ENCODE results near the gene OXTR. TPM values are rescaled to one million over a fixed set of nuclear protein-coding genes. Genes with fewer than 3 reads are reported as not detected.
A peak's percentile ranks its signal among the peaks of the same experiment; 100 is the strongest.

OXTR gene
- total and polyA plus RNA-seq, 12 donors = 0.09 to 1.3 (median 0.31) TPM; not detected in 1

DNA sequence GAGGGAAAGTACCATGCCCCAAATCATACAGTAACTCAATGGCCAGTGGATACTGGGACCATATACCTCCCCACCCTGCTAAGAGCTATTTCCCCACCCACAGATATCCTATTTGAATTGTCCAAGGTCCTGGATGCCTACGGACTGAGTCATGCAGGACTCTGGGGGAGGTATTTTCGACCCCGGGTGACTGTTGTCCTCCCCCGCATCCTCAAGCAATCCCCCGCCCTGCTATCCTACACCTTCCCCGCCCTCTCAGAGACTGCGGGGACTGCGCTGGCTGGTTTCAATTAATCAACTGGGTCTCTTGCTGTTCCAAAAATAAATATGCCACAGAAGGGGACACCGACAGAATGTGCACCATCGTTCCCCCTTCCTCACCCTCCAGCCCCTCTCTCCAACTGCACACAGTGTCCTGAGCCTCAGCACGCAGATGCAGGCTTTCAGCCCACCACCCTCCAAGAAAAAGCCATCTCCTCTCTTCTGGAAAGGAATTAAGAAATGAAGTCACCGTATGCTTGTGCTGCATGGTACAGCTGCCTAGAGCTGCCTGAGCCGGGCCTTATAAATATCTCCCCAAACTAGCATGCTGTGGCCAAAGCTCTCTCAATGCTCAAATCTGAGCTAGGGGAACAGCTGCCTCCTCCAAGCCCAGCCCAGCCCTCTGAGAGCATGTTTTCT is 27.7 kb downstream of the OXTR start:
- no peak overlapping the region for H3K4me3 ChIP-seq
- WGBS, 4 donors = 9 to 21% (median 14%) methylated on average over 11 to 13 of the region's 13 CpGs
- no peaks in the 10 kb centered on the region for H3K9me3 ChIP-seq (replicated peaks in 1 of 3)
- TF ChIP-seq, protein P1, sequence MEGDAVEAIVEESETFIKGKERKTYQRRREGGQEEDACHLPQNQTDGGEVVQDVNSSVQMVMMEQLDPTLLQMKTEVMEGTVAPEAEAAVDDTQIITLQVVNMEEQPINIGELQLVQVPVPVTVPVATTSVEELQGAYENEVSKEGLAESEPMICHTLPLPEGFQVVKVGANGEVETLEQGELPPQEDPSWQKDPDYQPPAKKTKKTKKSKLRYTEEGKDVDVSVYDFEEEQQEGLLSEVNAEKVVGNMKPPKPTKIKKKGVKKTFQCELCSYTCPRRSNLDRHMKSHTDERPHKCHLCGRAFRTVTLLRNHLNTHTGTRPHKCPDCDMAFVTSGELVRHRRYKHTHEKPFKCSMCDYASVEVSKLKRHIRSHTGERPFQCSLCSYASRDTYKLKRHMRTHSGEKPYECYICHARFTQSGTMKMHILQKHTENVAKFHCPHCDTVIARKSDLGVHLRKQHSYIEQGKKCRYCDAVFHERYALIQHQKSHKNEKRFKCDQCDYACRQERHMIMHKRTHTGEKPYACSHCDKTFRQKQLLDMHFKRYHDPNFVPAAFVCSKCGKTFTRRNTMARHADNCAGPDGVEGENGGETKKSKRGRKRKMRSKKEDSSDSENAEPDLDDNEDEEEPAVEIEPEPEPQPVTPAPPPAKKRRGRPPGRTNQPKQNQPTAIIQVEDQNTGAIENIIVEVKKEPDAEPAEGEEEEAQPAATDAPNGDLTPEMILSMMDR (IDR thresholded peaks at IDR 0.05) = no peak
- TF ChIP-seq POLR2A (IDR thresholded peaks at IDR 0.05) = no peak
- H3K36me3 ChIP-seq (replicated peaks in 1 of 2) = no peaks in the 10 kb centered on the region
- intact Hi-C loops (cut with DNase I) = no loop called here
- H3K27ac ChIP-seq = no peak overlapping the region
- peak in 6 of 7 donors; percentile 26 to 71 (median 51) for DNase-seq
- no peaks in the 10 kb centered on the region for H3K27me3 ChIP-seq
- H3K4me1 ChIP-seq (replicated peaks in 1 of 2) = peaks cover 0 to 8% of the 10 kb centered on the region in 2 donors

- intact Hi-C loops (cut with DNase I) = no loop called here
- Histone ChIP-seq H3K27ac (no peak overlapping the region), H3K9me3 (replicated peaks in 1 of 3) (no peaks in the 10 kb centered on the region), H3K4me1 (replicated peaks in 1 of 2) (peaks cover 0 to 8% of the 10 kb centered on the region in 2 donors), H3K27me3 (no peaks in the 10 kb centered on the region), H3K36me3 (replicated peaks in 1 of 2) (no peaks in the 10 kb centered on the region), H3K4me3 (no peak overlapping the region)
- DNase-seq = peak in 1 of 7 donors; percentile 29
- 87 to 94% (median 91%) methylated on average over 4 to 5 of the region's 5 CpGs for WGBS, 4 donors
- TF ChIP-seq, protein P1 (IDR thresholded peaks at IDR 0.05) = no peak
- TF ChIP-seq POLR2A (IDR thresholded peaks at IDR 0.05) = no peak
These were observed 29.5 kb downstream of the OXTR start for GRCh38 chr3:8739757-8740504.

DNA sequence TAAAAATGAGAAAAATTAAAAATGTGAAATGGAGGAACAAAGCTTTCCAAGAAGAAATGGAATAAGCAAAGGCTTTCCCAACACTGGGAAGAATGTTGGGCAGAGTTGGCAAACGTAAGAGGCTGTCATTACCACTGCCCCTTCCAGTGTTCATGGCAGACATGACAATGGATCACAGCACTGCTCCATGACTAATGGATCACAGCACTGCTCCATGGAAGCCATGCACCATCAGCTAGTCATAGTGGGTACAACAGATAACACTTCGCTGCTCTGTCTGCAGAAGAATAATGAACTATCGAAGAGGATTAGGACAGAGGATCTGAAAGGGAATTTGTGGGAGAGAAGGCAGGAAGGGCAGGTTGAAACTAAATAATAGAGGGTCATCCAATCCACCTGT is 30.8 kb downstream of the OXTR start:
- WGBS, 4 donors = 65 to 86% (median 78%) methylated on average over 3 of the region's 3 CpGs
- intact Hi-C loops (cut with DNase I) = no loop called here
- TF ChIP-seq, protein P1 (IDR thresholded peaks at IDR 0.05) = no peak
- no peak for TF ChIP-seq POLR2A (IDR thresholded peaks at IDR 0.05)

GRCh38 chr3:8737823-8738222 is 31.6 kb downstream of the OXTR start:
- Histone ChIP-seq H3K27ac (no peak overlapping the region), H3K36me3 (replicated peaks in 1 of 2) (no peaks in the 10 kb centered on the region), H3K4me3 (no peak overlapping the region), H3K27me3 (no peaks in the 10 kb centered on the region), H3K4me1 (replicated peaks in 1 of 2) (peaks cover 0 to 8% of the 10 kb centered on the region in 2 donors), H3K9me3 (replicated peaks in 1 of 3) (no peaks in the 10 kb centered on the region)
- peak in 1 of 7 donors; percentile 20 for DNase-seq
- intact Hi-C loops (cut with DNase I) = no loop called here
- TF ChIP-seq, protein P1 (IDR thresholded peaks at IDR 0.05) = no peak
- no peak for TF ChIP-seq POLR2A (IDR thresholded peaks at IDR 0.05)

More for the DNA sequence above, 30.8 kb downstream of the OXTR start:
- Histone ChIP-seq H3K36me3 (replicated peaks in 1 of 2) (no peaks in the 10 kb centered on the region), H3K27me3 (no peaks in the 10 kb centered on the region), H3K9me3 (replicated peaks in 1 of 3) (no peaks in the 10 kb centered on the region), H3K27ac (no peak overlapping the region), H3K4me1 (replicated peaks in 1 of 2) (peaks cover 0 to 8% of the 10 kb centered on the region in 2 donors), H3K4me3 (no peak overlapping the region)
- DNase-seq = peak in 1 of 7 donors; percentile 21
